Right renal pelvis (tissue), 4 donors: ENCODE data around the gene CRIM1. TPM values are rescaled to one million over a fixed set of nuclear protein-coding genes. Genes with fewer than 3 reads are reported as not detected.

ENCODE experiments used
- DNase-seq, 4 donors: peaks; one replicate each; pipeline ENCODE4 v3.0.0-alpha.2; 2013; ENCODE audit warnings: low read depth in 4 of 4, low spot score in 3 of 4, missing footprints in 1 of 4
- polyA plus RNA-seq, 4 donors: library from polyadenylated mRNA; unstranded; fragments of 120-200 nt; gene quantifications; one replicate each; pipeline ENCODE4 v1.2.1, GENCODE V29; 2013; ENCODE audit not compliant: insufficient read length in 4 of 4

CRIM1 gene
- polyA plus RNA-seq, 4 donors = 93.5 to 115 (median 103) TPM

- no peak for DNase-seq
Measured at GRCh38 chr2:36540986-36541754, 185.6 kb downstream of the CRIM1 start.

- DNase-seq = no peak
Measured at GRCh38 chr2:36541891-36542595, 186.5 kb downstream of the CRIM1 start.

- DNase-seq = no peak
Measured at GRCh38 chr2:36544638-36545338, 189.2 kb downstream of the CRIM1 start.

GRCh38 chr2:36545871-36546416 lies 190.4 kb downstream of the CRIM1 start:
- DNase-seq = no peak

GRCh38 chr2:36547906-36548305 lies 192.3 kb downstream of the CRIM1 start:
- no peak for DNase-seq

- DNase-seq = peak in 3 of 4 donors; percentile 23 to 40 (median 34)
Measured at GRCh38 chr2:36549165-36549574, 193.6 kb downstream of the CRIM1 start.

- no peak for DNase-seq
Measured at GRCh38 chr2:36550006-36550405, 194.4 kb downstream of the CRIM1 start.

- no peak for DNase-seq
Measured at GRCh38 chr2:36553683-36554082, 198.1 kb downstream of the CRIM1 start.

GRCh38 chr2:36554531-36554930 lies 199.0 kb downstream of the CRIM1 start:
- DNase-seq = no peak

GRCh38 chr2:36555789-36556188 lies 200.2 kb downstream of the CRIM1 start:
- DNase-seq = no peak

- no peak for DNase-seq
Measured at GRCh38 chr2:36556842-36557241, 201.3 kb downstream of the CRIM1 start.

GRCh38 chr2:36559221-36559942 lies 203.8 kb downstream of the CRIM1 start:
- no peak for DNase-seq

GRCh38 chr2:36560726-36561125 lies 205.1 kb downstream of the CRIM1 start:
- no peak for DNase-seq

- peak in 1 of 4 donors; percentile 23 for DNase-seq
Measured at GRCh38 chr2:36561237-36561944, 205.8 kb downstream of the CRIM1 start.

GRCh38 chr2:36562240-36562639 lies 206.7 kb downstream of the CRIM1 start:
- DNase-seq = no peak

- no peak for DNase-seq
Measured at GRCh38 chr2:36562973-36563532, 207.5 kb downstream of the CRIM1 start.

- DNase-seq = no peak
Measured at GRCh38 chr2:36564377-36564930, 208.9 kb downstream of the CRIM1 start.

GRCh38 chr2:36565712-36566111 lies 210.1 kb downstream of the CRIM1 start:
- DNase-seq = no peak

GRCh38 chr2:36566887-36567286 lies 211.3 kb downstream of the CRIM1 start:
- no peak for DNase-seq
